NCI-H2227 (cell line): Measurements from ENCODE around the gene TEX35.
"Not testable (repeated sequence)": the region's sequence is repeated elsewhere in the genome, so short reads cannot be mapped to it uniquely, and the experiment has no call there.

Experiments used
- DNase-seq: peaks from one replicate; lab custom pipeline; 2025; ENCODE audit not compliant: unreplicated experiment; lab: John Stamatoyannopoulos, UW

The TEX35 gene

GRCh38 chr1:178540646-178541045 lies 27.7 kb downstream of the TEX35 start:
- DNase-seq, result no peak

GRCh38 chr1:178541379-178541778 lies 28.5 kb downstream of the TEX35 start:
- DNase-seq, result no peak

- DNase-seq, result peak; percentile 54
Observed at GRCh38 chr1:178541829-178542553, 29.1 kb downstream of the TEX35 start.

- DNase-seq, result peak; percentile 91
Observed at GRCh38 chr1:178542554-178543289, 29.8 kb downstream of the TEX35 start.

- DNase-seq, result peak; percentile 65
Observed at GRCh38 chr1:178543290-178543607, 30.3 kb downstream of the TEX35 start.

- no peak for DNase-seq
Observed at GRCh38 chr1:178544531-178544930, 31.6 kb downstream of the TEX35 start.

GRCh38 chr1:178548108-178548507 lies 35.2 kb downstream of the TEX35 start:
- no peak for DNase-seq

GRCh38 chr1:178551307-178551706 lies 38.4 kb downstream of the TEX35 start:
- no peak for DNase-seq

- no peak for DNase-seq
Observed at GRCh38 chr1:178551940-178552339, 39.0 kb downstream of the TEX35 start.

- no peak for DNase-seq
Observed at GRCh38 chr1:178552856-178553255, 39.9 kb downstream of the TEX35 start.

GRCh38 chr1:178554351-178554750 lies 41.4 kb downstream of the TEX35 start:
- DNase-seq, result not testable (repeated sequence)

GRCh38 chr1:178555613-178556012 lies 42.7 kb downstream of the TEX35 start:
- not testable (repeated sequence) for DNase-seq

- not testable (repeated sequence) for DNase-seq
Observed at GRCh38 chr1:178558816-178559215, 45.9 kb downstream of the TEX35 start.

GRCh38 chr1:178560871-178561376 lies 48.0 kb downstream of the TEX35 start:
- no peak for DNase-seq

GRCh38 chr1:178563099-178563820 lies 50.4 kb downstream of the TEX35 start:
- no peak for DNase-seq

GRCh38 chr1:178564086-178564782 lies 51.3 kb downstream of the TEX35 start:
- DNase-seq, result no peak

GRCh38 chr1:178564783-178565180 lies 51.9 kb downstream of the TEX35 start:
- DNase-seq, result no peak

GRCh38 chr1:178565586-178565985 lies 52.7 kb downstream of the TEX35 start:
- DNase-seq, result no peak

- no peak for DNase-seq
Observed at GRCh38 chr1:178566187-178566586, 53.3 kb downstream of the TEX35 start.

GRCh38 chr1:178571807-178572206 lies 58.9 kb downstream of the TEX35 start:
- DNase-seq, result no peak
